Stimulated activated CD8-positive, alpha-beta memory T cell treated with anti-CD3 and anti-CD28 coated beads, Interleukin-15, amount 100 ng/mL, for 48 hours (primary cell): ENCODE measurements around the gene FABP6.

Experiments
- DNase-seq, 2 donors: peaks; one replicate each; pipeline ENCODE4 v3.0.0-alpha.2; 2020; ENCODE audit warnings: low read depth in 2 of 2

Gene FABP6

GRCh38 chr5:160260881-160261815 lies 31.8 kb downstream of the FABP6 start:
- no peak for DNase-seq

- DNase-seq, result no peak
These were observed 33.1 kb downstream of the FABP6 start for GRCh38 chr5:160262151-160263074.

GRCh38 chr5:160263326-160263855 lies 34.1 kb downstream of the FABP6 start:
- DNase-seq, result no peak

- DNase-seq, result no peak
These were observed 36.7 kb downstream of the FABP6 start for GRCh38 chr5:160266044-160266443.

GRCh38 chr5:160266752-160267345 lies 37.5 kb downstream of the FABP6 start:
- DNase-seq, result no peak

- no peak for DNase-seq
These were observed 38.8 kb downstream of the FABP6 start for GRCh38 chr5:160268121-160268520.

GRCh38 chr5:160269017-160269416 lies 39.7 kb downstream of the FABP6 start:
- no peak for DNase-seq

GRCh38 chr5:160270704-160271103 lies 41.4 kb downstream of the FABP6 start:
- DNase-seq, result no peak

GRCh38 chr5:160271396-160271795 lies 42.1 kb downstream of the FABP6 start:
- DNase-seq, result no peak

GRCh38 chr5:160271836-160272235 lies 42.5 kb downstream of the FABP6 start:
- no peak for DNase-seq

- no peak for DNase-seq
These were observed 43.0 kb downstream of the FABP6 start for GRCh38 chr5:160272264-160272663.

GRCh38 chr5:160272889-160273288 lies 43.6 kb downstream of the FABP6 start:
- no peak for DNase-seq

- DNase-seq, result no peak
These were observed 45.2 kb downstream of the FABP6 start for GRCh38 chr5:160274483-160274931.

GRCh38 chr5:160278343-160278742 lies 49.0 kb downstream of the FABP6 start:
- no peak for DNase-seq

GRCh38 chr5:160280384-160281095 lies 51.2 kb downstream of the FABP6 start:
- DNase-seq, result no peak

- DNase-seq, result no peak
These were observed 52.0 kb downstream of the FABP6 start for GRCh38 chr5:160281275-160281674.

GRCh38 chr5:160284291-160284873 lies 55.1 kb downstream of the FABP6 start:
- DNase-seq, result no peak

GRCh38 chr5:160285316-160285715 lies 56.0 kb downstream of the FABP6 start:
- no peak for DNase-seq

- no peak for DNase-seq
These were observed 57.6 kb downstream of the FABP6 start for GRCh38 chr5:160286947-160287346.

- no peak for DNase-seq
These were observed 58.2 kb downstream of the FABP6 start for GRCh38 chr5:160287378-160288051.
